HepG2 (cell line): ENCODE results near the gene NGEF. TPM values are rescaled to one million over a fixed set of nuclear protein-coding genes. Genes with fewer than 3 reads are reported as not detected.

Source experiments
- CEBPB ChIP-seq: IDR thresholded peaks from 2 replicates; pipeline ENCODE4 v1.6.1; 2011; ENCODE audit warnings: low read depth, low read length, improper control_type of control experiment, borderline replicate concordance
- FOXK2 ChIP-seq: fragments of 450-650 bp; IDR thresholded peaks from 2 replicates; pipeline ENCODE4 v1.6.1; 2016
- JUN ChIP-seq: sonication (generic); formaldehyde crosslinking; IDR thresholded peaks from 2 replicates; pipeline ENCODE4 v1.4.0; 2020; ENCODE audit warnings: mild to moderate bottlenecking, missing genetic modification reagents
- LCORL ChIP-seq, 2 experiments: fragments of 450-650 bp in 1 of 2; sonication (generic) in 1 of 2; formaldehyde crosslinking in 1 of 2; IDR thresholded peaks; 2 replicates each; pipeline versions ENCODE4 v1.5.0 to v1.6.1; 2017 to 2020; ENCODE audit warnings: antibody characterized with exemption in 1 of 2, missing genetic modification reagents in 1 of 2
- MAFK ChIP-seq, 2 experiments: IDR thresholded peaks in 1 of 2; conservative IDR thresholded peaks in 1 of 2; 2 replicates each; pipeline ENCODE4 v1.6.1; 2011; ENCODE audit warnings: improper control_type of control experiment in 2 of 2, low read length in 2 of 2
- MLLT10 ChIP-seq: sonication (generic); formaldehyde crosslinking; IDR thresholded peaks from 2 replicates; pipeline ENCODE4 v1.4.0; 2020; ENCODE audit warnings: missing genetic modification reagents
- ZNF253 ChIP-seq: sonication (generic); formaldehyde crosslinking; IDR thresholded peaks from 2 replicates; pipeline ENCODE4 v1.8.0; 2022; ENCODE audit warnings: mild to moderate bottlenecking, missing genetic modification reagents, borderline replicate concordance
- ZNF382 ChIP-seq: sonication (generic); formaldehyde crosslinking; IDR thresholded peaks from 2 replicates; pipeline ENCODE4 v1.5.0; 2020; ENCODE audit warnings: missing genetic modification reagents, mild to moderate bottlenecking, borderline replicate concordance
- ZNF556 ChIP-seq: sonication (generic); formaldehyde crosslinking; IDR thresholded peaks from 2 replicates; pipeline ENCODE4 v1.4.0; 2020; ENCODE audit warnings: mild to moderate bottlenecking, missing genetic modification reagents, borderline replicate concordance
- ZNF761 ChIP-seq: sonication (generic); formaldehyde crosslinking; conservative IDR thresholded peaks from 2 replicates; pipeline ENCODE4 v1.4.0; 2020; ENCODE audit warnings: mild to moderate bottlenecking, missing genetic modification reagents
- ZNF780A ChIP-seq: sonication (generic); formaldehyde crosslinking; IDR thresholded peaks from 2 replicates; pipeline ENCODE4 v1.8.0; 2022; ENCODE audit warnings: mild to moderate bottlenecking, missing genetic modification reagents, moderate library complexity
- polyA plus RNA-seq, 8 experiments: library from polyadenylated mRNA; depleted of rRNA in 3 of 8; stranded (reverse) in 7 of 8; unstranded in 1 of 8; fragments of >200 nt; fragmentation: Illumina TruSeq in 4 of 8; extraction: Trizol in 4 of 8; gene quantifications; 2 replicates each; pipeline versions ENCODE4 v1.2.1 to v1.2.3, GENCODE V29; 2011 to 2016; ENCODE audit warnings: low read depth in 4 of 8, missing spikeins in 1 of 8, mixed read lengths in 1 of 8; ENCODE audit not compliant: insufficient read depth in 1 of 8
- total RNA-seq, 5 experiments: library from RNA; depleted of rRNA; stranded (reverse); fragments of >200 nt; fragmentation: Illumina TruSeq; extraction: Trizol; gene quantifications; 2 replicates each; pipeline ENCODE4 v1.2.3, GENCODE V29; 2016; ENCODE audit warnings: low read depth in 1 of 5
- TF ChIP-seq, protein P1 (sequence below): sonication (generic); formaldehyde crosslinking; IDR thresholded peaks from 2 replicates; pipeline ENCODE4 v1.5.1; 2020; ENCODE audit warnings: mild to moderate bottlenecking, missing genetic modification reagents, borderline replicate concordance
- TF ChIP-seq, protein P2 (sequence below): sonication (generic); formaldehyde crosslinking; IDR thresholded peaks from 2 replicates; pipeline ENCODE4 v1.5.0; 2020; ENCODE audit warnings: mild to moderate bottlenecking, missing genetic modification reagents, moderate library complexity
- TF ChIP-seq, protein P3 (sequence below): sonication (generic); formaldehyde crosslinking; IDR thresholded peaks from 2 replicates; pipeline ENCODE4 v1.8.0; 2022; ENCODE audit warnings: missing genetic modification reagents, mild to moderate bottlenecking, moderate library complexity, borderline replicate concordance
- TF ChIP-seq, protein P4 (sequence below), 2 experiments: IDR thresholded peaks; 2 replicates each; pipeline ENCODE4 v1.6.1; 2011 to 2012; ENCODE audit warnings: low read length in 2 of 2, borderline replicate concordance in 1 of 2, low read depth in 1 of 2, mild to moderate bottlenecking in 1 of 2, moderate library complexity in 1 of 2

The NGEF gene
- total and polyA plus RNA-seq, 2 of the 13 experiments (the other 11 are each of a cell fraction or from before 2014, with no cell fraction given) = 14.4 to 36.9 TPM

DNA sequence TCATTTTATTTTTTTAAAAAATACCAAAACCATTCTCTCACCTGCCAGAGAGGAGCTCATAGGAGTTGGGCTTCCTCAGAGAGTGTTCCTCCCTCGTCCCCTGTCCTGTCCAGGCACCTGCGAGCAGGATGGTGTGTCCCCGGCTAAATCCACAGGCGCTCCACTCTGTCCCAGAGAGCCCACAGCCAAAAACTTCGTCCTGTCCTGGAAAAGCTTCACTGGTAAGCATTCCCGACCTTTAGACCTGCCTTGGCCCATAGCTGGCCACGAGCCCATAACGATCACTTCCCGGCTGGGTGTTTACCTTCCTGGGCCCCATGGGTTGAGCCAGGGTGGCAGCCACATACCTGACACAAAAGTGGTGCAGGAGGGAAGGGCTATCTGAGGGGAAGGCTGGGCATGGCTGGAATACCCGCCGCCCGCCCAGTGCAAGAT lies at the start of gene NGEF (continued):
- TF ChIP-seq, protein P1, sequence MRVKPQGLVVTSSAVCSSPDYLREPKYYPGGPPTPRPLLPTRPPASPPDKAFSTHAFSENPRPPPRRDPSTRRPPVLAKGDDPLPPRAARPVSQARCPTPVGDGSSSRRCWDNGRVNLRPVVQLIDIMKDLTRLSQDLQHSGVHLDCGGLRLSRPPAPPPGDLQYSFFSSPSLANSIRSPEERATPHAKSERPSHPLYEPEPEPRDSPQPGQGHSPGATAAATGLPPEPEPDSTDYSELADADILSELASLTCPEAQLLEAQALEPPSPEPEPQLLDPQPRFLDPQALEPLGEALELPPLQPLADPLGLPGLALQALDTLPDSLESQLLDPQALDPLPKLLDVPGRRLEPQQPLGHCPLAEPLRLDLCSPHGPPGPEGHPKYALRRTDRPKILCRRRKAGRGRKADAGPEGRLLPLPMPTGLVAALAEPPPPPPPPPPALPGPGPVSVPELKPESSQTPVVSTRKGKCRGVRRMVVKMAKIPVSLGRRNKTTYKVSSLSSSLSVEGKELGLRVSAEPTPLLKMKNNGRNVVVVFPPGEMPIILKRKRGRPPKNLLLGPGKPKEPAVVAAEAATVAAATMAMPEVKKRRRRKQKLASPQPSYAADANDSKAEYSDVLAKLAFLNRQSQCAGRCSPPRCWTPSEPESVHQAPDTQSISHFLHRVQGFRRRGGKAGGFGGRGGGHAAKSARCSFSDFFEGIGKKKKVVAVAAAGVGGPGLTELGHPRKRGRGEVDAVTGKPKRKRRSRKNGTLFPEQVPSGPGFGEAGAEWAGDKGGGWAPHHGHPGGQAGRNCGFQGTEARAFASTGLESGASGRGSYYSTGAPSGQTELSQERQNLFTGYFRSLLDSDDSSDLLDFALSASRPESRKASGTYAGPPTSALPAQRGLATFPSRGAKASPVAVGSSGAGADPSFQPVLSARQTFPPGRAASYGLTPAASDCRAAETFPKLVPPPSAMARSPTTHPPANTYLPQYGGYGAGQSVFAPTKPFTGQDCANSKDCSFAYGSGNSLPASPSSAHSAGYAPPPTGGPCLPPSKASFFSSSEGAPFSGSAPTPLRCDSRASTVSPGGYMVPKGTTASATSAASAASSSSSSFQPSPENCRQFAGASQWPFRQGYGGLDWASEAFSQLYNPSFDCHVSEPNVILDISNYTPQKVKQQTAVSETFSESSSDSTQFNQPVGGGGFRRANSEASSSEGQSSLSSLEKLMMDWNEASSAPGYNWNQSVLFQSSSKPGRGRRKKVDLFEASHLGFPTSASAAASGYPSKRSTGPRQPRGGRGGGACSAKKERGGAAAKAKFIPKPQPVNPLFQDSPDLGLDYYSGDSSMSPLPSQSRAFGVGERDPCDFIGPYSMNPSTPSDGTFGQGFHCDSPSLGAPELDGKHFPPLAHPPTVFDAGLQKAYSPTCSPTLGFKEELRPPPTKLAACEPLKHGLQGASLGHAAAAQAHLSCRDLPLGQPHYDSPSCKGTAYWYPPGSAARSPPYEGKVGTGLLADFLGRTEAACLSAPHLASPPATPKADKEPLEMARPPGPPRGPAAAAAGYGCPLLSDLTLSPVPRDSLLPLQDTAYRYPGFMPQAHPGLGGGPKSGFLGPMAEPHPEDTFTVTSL = peak; percentile 59; the same call in 1 of the 2 replicates
- TF ChIP-seq JUN (CRISPR knock-in tag) (peak; percentile 65), ZNF780A (CRISPR knock-in tag) (no peak), MLLT10 (CRISPR knock-in tag) (no peak), ZNF253 (CRISPR knock-in tag) (no peak), FOXK2 (peak; percentile 87), ZNF761 (CRISPR knock-in tag) (0 out of 2 replicates have a peak, but pooled peaks have one; percentile 56), LCORL (IDR thresholded peaks at IDR 0.05) (peak; percentile 78; the same call in 1 of the 2 replicates), LCORL (CRISPR knock-in tag; IDR thresholded peaks at IDR 0.05) (peak; percentile 100), CEBPB (peak; percentile 16; the same call in 1 of the 2 replicates), ZNF382 (no peak), ZNF556 (CRISPR knock-in tag) (peak; percentile 91; the same call in 1 of the 2 replicates), MAFK (conservative IDR thresholded peaks at IDR 0.05 in 1 of 2, IDR thresholded peaks at IDR 0.05 in 1 of 2; ENCODE audit: low read length in 2 of 2) (no peak)
- TF ChIP-seq, protein P2, sequence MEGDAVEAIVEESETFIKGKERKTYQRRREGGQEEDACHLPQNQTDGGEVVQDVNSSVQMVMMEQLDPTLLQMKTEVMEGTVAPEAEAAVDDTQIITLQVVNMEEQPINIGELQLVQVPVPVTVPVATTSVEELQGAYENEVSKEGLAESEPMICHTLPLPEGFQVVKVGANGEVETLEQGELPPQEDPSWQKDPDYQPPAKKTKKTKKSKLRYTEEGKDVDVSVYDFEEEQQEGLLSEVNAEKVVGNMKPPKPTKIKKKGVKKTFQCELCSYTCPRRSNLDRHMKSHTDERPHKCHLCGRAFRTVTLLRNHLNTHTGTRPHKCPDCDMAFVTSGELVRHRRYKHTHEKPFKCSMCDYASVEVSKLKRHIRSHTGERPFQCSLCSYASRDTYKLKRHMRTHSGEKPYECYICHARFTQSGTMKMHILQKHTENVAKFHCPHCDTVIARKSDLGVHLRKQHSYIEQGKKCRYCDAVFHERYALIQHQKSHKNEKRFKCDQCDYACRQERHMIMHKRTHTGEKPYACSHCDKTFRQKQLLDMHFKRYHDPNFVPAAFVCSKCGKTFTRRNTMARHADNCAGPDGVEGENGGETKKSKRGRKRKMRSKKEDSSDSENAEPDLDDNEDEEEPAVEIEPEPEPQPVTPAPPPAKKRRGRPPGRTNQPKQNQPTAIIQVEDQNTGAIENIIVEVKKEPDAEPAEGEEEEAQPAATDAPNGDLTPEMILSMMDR (CRISPR knock-in tag) = peak; percentile 27
- TF ChIP-seq, protein P3, sequence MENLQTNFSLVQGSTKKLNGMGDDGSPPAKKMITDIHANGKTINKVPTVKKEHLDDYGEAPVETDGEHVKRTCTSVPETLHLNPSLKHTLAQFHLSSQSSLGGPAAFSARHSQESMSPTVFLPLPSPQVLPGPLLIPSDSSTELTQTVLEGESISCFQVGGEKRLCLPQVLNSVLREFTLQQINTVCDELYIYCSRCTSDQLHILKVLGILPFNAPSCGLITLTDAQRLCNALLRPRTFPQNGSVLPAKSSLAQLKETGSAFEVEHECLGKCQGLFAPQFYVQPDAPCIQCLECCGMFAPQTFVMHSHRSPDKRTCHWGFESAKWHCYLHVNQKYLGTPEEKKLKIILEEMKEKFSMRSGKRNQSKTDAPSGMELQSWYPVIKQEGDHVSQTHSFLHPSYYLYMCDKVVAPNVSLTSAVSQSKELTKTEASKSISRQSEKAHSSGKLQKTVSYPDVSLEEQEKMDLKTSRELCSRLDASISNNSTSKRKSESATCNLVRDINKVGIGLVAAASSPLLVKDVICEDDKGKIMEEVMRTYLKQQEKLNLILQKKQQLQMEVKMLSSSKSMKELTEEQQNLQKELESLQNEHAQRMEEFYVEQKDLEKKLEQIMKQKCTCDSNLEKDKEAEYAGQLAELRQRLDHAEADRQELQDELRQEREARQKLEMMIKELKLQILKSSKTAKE (CRISPR knock-in tag) = no peak
- TF ChIP-seq, protein P4, sequence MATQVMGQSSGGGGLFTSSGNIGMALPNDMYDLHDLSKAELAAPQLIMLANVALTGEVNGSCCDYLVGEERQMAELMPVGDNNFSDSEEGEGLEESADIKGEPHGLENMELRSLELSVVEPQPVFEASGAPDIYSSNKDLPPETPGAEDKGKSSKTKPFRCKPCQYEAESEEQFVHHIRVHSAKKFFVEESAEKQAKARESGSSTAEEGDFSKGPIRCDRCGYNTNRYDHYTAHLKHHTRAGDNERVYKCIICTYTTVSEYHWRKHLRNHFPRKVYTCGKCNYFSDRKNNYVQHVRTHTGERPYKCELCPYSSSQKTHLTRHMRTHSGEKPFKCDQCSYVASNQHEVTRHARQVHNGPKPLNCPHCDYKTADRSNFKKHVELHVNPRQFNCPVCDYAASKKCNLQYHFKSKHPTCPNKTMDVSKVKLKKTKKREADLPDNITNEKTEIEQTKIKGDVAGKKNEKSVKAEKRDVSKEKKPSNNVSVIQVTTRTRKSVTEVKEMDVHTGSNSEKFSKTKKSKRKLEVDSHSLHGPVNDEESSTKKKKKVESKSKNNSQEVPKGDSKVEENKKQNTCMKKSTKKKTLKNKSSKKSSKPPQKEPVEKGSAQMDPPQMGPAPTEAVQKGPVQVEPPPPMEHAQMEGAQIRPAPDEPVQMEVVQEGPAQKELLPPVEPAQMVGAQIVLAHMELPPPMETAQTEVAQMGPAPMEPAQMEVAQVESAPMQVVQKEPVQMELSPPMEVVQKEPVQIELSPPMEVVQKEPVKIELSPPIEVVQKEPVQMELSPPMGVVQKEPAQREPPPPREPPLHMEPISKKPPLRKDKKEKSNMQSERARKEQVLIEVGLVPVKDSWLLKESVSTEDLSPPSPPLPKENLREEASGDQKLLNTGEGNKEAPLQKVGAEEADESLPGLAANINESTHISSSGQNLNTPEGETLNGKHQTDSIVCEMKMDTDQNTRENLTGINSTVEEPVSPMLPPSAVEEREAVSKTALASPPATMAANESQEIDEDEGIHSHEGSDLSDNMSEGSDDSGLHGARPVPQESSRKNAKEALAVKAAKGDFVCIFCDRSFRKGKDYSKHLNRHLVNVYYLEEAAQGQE (IDR thresholded peaks at IDR 0.05; ENCODE audit: borderline replicate concordance in 1 of 2, low read depth in 1 of 2, low read length in 2 of 2) = peak in 1 of 2 experiments; percentile 72; a peak in 1 of 4 replicates
